Fibroblast of skin of left biceps (primary cell): ENCODE results near the gene ALK.

Experiments
- DNase-seq, 2 experiments: peaks; one replicate each; pipeline ENCODE4 v3.0.0-alpha.2; 2013; ENCODE audit warnings: low read depth in 2 of 2

The ALK gene

GRCh38 chr2:29196792-29197788 is 724.3 kb downstream of the ALK start:
- DNase-seq, result peak in 1 of 2 experiments; percentile 6

GRCh38 chr2:29195796-29196195 is 725.6 kb downstream of the ALK start:
- DNase-seq, result peak in 1 of 2 experiments; percentile 2

- no peak for DNase-seq
Measured at GRCh38 chr2:29193681-29194080, 727.7 kb downstream of the ALK start.

GRCh38 chr2:29193111-29193510 is 728.3 kb downstream of the ALK start:
- DNase-seq, result no peak

GRCh38 chr2:29192526-29192925 is 728.9 kb downstream of the ALK start:
- peak; percentile 73 to 76 for DNase-seq

- DNase-seq, result no peak
Measured at GRCh38 chr2:29191817-29192216, 729.6 kb downstream of the ALK start.

GRCh38 chr2:29189052-29189451 is 732.3 kb downstream of the ALK start:
- no peak for DNase-seq

GRCh38 chr2:29187926-29188325 is 733.5 kb downstream of the ALK start:
- peak in 1 of 2 experiments; percentile 48 for DNase-seq

- DNase-seq, result no peak
Measured at GRCh38 chr2:29186817-29187216, 734.6 kb downstream of the ALK start.

- DNase-seq, result no peak
Measured at GRCh38 chr2:29184531-29184930, 736.9 kb downstream of the ALK start.

GRCh38 chr2:29182920-29183319 is 738.5 kb downstream of the ALK start:
- no peak for DNase-seq

- DNase-seq, result no peak
Measured at GRCh38 chr2:29182334-29182733, 739.1 kb downstream of the ALK start.

- no peak for DNase-seq
Measured at GRCh38 chr2:29175338-29175737, 746.0 kb downstream of the ALK start.

GRCh38 chr2:29174937-29175336 is 746.4 kb downstream of the ALK start:
- DNase-seq, result no peak

GRCh38 chr2:29166242-29167039 is 754.9 kb downstream of the ALK start:
- DNase-seq, result peak in 1 of 2 experiments; percentile 4

- peak; percentile 20 to 26 for DNase-seq
Measured at GRCh38 chr2:29165362-29166241, 755.8 kb downstream of the ALK start.

- no peak for DNase-seq
Measured at GRCh38 chr2:29164091-29164846, 757.1 kb downstream of the ALK start.

- DNase-seq, result no peak
Measured at GRCh38 chr2:29162204-29162928, 759.0 kb downstream of the ALK start.

GRCh38 chr2:29160184-29160583 is 761.2 kb downstream of the ALK start:
- DNase-seq, result no peak

GRCh38 chr2:29159125-29159524 is 762.3 kb downstream of the ALK start:
- no peak for DNase-seq
